Fibroblast of the aortic adventitia (primary cell): ENCODE results near the gene TUT1. TPM values are rescaled to one million over a fixed set of nuclear protein-coding genes. Genes with fewer than 3 reads are reported as not detected.

Experiments
- DNase-seq: peaks from one replicate; pipeline ENCODE4 v3.0.0-alpha.2; 2010; ENCODE audit warnings: low read depth
- H3K4me3 ChIP-seq: 2 replicates; pipeline ENCODE4 v1.5.1; 2011; ENCODE audit warnings: low read depth, mild to moderate bottlenecking, control low read depth, low read length, moderate library complexity
- total RNA-seq: library from RNA; depleted of rRNA; stranded (reverse); fragments of >200 nt; gene quantifications from 2 replicates; pipeline ENCODE4 v1.2.3, GENCODE V29; 2012; ENCODE audit warnings: low replicate concordance
- TF ChIP-seq, protein P1 (sequence below): IDR thresholded peaks from 2 replicates; pipeline ENCODE4 v1.5.1; 2011; ENCODE audit warnings: mild to moderate bottlenecking, low read length, control low read depth, inconsistent platforms; ENCODE audit not compliant: insufficient read depth

Gene TUT1
- total RNA-seq, 1 donor: 4.5 TPM

GRCh38 chr11:62611705-62612365 lies 20.5 kb upstream of the TUT1 start:
- TF ChIP-seq, protein P1, sequence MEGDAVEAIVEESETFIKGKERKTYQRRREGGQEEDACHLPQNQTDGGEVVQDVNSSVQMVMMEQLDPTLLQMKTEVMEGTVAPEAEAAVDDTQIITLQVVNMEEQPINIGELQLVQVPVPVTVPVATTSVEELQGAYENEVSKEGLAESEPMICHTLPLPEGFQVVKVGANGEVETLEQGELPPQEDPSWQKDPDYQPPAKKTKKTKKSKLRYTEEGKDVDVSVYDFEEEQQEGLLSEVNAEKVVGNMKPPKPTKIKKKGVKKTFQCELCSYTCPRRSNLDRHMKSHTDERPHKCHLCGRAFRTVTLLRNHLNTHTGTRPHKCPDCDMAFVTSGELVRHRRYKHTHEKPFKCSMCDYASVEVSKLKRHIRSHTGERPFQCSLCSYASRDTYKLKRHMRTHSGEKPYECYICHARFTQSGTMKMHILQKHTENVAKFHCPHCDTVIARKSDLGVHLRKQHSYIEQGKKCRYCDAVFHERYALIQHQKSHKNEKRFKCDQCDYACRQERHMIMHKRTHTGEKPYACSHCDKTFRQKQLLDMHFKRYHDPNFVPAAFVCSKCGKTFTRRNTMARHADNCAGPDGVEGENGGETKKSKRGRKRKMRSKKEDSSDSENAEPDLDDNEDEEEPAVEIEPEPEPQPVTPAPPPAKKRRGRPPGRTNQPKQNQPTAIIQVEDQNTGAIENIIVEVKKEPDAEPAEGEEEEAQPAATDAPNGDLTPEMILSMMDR: peak; percentile 4
- H3K4me3 ChIP-seq: peak overlapping the region; percentile 86
- peak; percentile 79 for DNase-seq

DNA sequence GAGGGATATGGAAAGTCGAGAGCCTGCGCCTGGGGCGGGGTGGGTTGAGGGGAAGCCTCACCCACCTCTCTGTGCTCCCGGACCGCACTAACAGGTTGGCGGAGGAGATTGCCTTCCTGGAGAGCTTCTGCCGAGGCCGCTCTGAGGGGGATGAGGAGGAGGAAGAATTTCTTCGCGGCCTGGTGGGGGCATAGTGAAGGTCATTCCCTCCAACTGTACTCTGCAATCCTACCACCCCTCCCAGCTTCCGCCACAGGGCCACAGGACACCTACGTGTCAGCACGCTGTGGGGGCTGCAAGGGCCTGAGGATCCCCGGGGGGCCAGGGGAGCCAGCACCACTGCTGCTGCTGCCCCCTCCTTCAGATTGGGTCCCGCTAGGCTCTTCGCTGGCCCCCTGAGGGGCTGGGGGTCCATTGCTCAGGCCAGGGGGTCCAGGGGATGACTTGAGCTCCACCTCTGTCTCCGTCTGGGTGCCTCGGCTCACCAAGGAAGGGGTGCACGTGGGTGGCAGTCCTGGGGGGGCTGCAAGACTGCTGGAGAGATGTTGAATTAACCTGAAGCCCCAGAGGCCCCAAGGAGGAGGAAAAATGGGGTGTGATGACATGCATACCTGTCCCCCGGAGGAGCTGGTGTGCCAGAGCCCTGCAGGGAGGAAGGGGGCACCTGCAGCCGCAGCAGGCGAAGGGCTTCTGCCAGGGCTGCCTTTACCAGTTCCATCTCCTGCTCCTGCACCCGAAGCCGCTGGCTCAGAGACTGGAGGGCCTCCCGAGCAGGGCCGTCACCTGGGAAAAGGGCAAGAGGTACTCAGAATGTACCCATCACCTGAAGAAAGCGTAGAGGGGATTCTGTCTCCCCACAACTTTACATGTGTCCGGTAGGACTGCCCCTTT lies 19.7 kb upstream of the TUT1 start:
- H3K4me3 ChIP-seq: peak overlapping the region; percentile 86
- TF ChIP-seq, protein P1: no peak
- no peak for DNase-seq

DNA sequence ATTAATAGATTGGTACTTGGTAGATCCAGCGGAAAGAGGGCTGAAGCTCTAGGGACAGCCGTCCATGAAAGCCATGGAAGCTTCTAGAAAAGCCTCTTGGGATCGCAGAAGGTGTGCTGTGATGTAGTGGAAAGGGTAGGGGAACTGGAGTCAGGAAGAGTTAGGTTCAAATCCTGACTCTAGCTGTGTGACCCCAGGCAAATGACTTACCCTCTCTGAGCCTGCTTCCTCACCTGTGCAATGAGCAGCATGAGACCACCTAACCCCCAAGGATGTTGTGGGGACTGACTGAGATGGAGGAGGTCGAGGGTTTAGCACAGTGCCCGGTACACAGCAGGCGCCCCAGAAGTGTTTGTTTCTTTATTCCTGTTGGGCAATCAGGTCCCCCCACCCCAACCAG lies 19.1 kb upstream of the TUT1 start:
- no peak for DNase-seq
- TF ChIP-seq, protein P1: no peak
- no peak overlapping the region for H3K4me3 ChIP-seq

DNA sequence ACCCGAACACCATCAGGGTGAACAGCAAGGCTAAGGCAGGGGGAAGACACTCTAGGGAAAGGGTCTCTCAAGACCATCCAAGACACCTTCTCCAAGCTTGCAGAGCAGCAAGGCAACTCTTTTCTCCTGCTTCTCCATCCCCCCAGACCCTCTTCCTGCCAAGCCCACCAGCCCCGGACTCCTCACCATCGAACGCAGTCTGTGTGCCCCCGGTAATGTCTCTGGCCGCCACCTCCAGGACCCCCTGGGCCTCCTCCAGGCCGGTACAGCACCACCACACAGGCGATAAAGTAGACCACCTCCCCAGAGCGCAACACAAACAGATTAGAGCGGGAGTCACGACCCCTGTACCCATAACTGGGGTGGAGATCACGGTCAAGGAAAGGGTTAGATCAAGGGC lies 17.5 kb upstream of the TUT1 start:
- H3K4me3 ChIP-seq: no peak overlapping the region
- DNase-seq: no peak
- TF ChIP-seq, protein P1: no peak

DNA sequence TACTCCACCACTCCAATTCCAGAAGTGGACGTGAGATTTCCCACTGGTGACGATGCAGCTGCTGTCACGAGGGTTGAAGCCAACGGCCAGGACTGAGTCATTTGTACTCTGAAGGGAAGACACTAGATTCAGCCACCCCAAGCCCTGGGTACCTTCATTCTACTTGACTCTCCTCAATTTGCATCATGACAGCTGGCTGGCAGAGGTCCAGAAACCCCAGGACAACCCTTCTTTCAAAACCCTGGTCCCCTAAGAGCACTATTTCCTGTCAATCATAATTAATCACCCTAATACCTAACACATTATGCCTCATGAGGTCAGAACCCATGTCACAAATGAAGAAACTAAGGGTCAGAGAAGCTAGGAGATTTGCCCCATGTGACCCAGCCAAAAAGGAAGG lies 16.4 kb upstream of the TUT1 start:
- H3K4me3 ChIP-seq: no peak overlapping the region
- no peak for DNase-seq
- TF ChIP-seq, protein P1: no peak

- H3K4me3 ChIP-seq: no peak overlapping the region
- TF ChIP-seq, protein P1: no peak
- DNase-seq: no peak
Observed at GRCh38 chr11:62605902-62606301, 14.6 kb upstream of the TUT1 start.
